Pancreas (tissue), 10 donors: ENCODE measurements around the gene TAF8. TPM values are rescaled to one million over a fixed set of nuclear protein-coding genes. Genes with fewer than 3 reads are reported as not detected.

Experiments
- ATAC-seq, 4 donors: fragments of 200-7000 bp; cut with Tn5 transposase; one replicate each; pipeline versions ENCODE4 v1.8.0 to v1.9.1; 2020; ENCODE audit warnings: mild to moderate bottlenecking in 4 of 4, moderate library complexity in 4 of 4
- DNase-seq, 6 donors: peaks; one replicate each; pipeline ENCODE4 v3.0.0-alpha.2; 2020
- FAIRE-seq: peaks from 2 replicates; lab custom pipeline; 2012; peaks lifted over from hg19 to GRCh38; lab: Jason Lieb, UNC
- H3K27ac ChIP-seq, 4 donors: fragments of 200-600 bp; sonication (generic); 1 replicate in 3 of 4; 2 replicates in 1 of 4; pipeline versions ENCODE4 v1.5.0 to v1.8.0; 2020
- H3K27me3 ChIP-seq, 4 donors: fragments of 200-600 bp; one replicate each; pipeline ENCODE4 v1.8.0; 2021
- H3K36me3 ChIP-seq, 3 donors: fragments of 200-600 bp; sonication (generic) in 1 of 3; one replicate each; pipeline versions ENCODE4 v1.5.0 to v1.8.0; 2020 to 2021
- H3K4me1 ChIP-seq, 3 donors: fragments of 200-600 bp; one replicate each; pipeline ENCODE4 v1.8.0; 2021
- H3K4me3 ChIP-seq, 4 donors: fragments of 200-600 bp; sonication (generic) in 2 of 4; one replicate each; pipeline versions ENCODE4 v1.5.0 to v1.8.0; 2020 to 2021
- H3K9me3 ChIP-seq, 4 donors: fragments of 200-600 bp; one replicate each; pipeline ENCODE4 v1.8.0; 2021
- WGBS, 2 donors: extraction: QIAGEN DNeasy Blood & Tissue Kit; methylation state at CpG; one replicate each; pipeline ENCODE4 v1.1.7; 2013; 5-methylcytosine and 5-hydroxymethylcytosine counted together
- intact Hi-C, 3 donors: fragments of 100-400 bp; cut with DNase I; formaldehyde crosslinking; loops; one replicate each; pipeline versions ENCODE4 v1.11.1 to v1.14.2; 2022
- polyA plus RNA-seq, 2 donors: library from polyadenylated mRNA; stranded (reverse); fragments of 200-250 nt; gene quantifications; one replicate each; pipeline ENCODE4 v1.2.3, GENCODE V29; 2013
- total RNA-seq, 6 donors: library from RNA; stranded (reverse); fragmentation: NEBNext Ultra II Directional in 4 of 6; extraction: Animal tissue kit (Norgen Biotek cat#: 25700) in 4 of 6; gene quantifications; one replicate each; pipeline versions ENCODE4 v1.2.1 to v1.2.4, GENCODE V29; 2021 to 2023
- TF ChIP-seq, protein P1 (sequence below), 4 donors: fragments of 200-600 bp; sonication (generic) in 3 of 4; IDR thresholded peaks; one replicate each; pipeline versions ENCODE4 v1.5.0 to v1.8.0; 2021; ENCODE audit warnings: antibody characterized with exemption in 4 of 4
- donor health status: healthy with polysubstance abuse.
- donor health status: DM: no; HTN: no; CAD: no; lungs with moderate emphysema.
- donor health status: DM: no; HTN: no; CAD: no.
- donor health status: control.
- donor health status: control.
- donor health status: Bipolar disorder and iron deficiency.
- donor health status: DM: yes; HTN: yes; CAD: no.
- donor health status: DM: no; HTN: no; CAD: no.
- donor health status: DM: no; HTN: no; CAD: no.
- donor health status: DM: yes; HTN: yes; CAD: no.

Gene TAF8
- total and polyA plus RNA-seq, 8 donors = 4.8 to 16.8 (median 8.4) TPM

DNA sequence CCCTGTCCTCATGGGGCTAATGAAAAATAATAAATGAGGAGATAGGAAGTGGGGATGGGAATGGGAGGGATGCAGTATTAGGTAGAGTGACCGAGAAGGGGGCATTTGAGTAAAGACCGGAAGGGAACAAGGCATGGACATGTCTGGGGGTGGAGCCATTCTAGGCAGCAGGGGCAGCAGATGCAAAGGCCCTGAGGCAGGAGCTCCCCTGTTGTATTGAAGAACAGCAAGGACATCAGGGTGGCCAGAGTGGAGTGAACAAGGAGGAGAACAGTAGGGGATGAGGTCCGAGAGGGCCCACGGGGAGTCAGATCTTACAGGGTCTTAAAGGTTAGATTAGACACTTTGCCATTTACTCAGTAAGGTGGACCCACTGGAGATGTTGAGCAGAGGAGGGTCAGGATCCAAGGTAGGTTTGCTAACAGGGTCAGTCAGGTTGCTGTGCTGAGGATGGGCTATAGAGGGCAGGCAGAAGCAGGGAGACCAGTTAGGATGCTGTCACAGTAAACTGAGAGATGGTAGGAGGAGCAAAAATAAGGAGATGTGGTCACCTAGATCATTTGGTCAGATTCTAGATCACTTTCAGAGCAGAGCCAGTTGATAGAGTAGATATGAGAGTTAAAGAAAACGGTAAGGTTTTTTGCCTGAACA, 18.7 kb downstream of the TAF8 start:
- Histone ChIP-seq H3K4me3 (no peak overlapping the region), H3K36me3 (peaks cover 0 to 47% (median 23%) of the 10 kb centered on the region in 3 donors), H3K27ac (no peak overlapping the region), H3K27me3 (no peaks in the 10 kb centered on the region), H3K9me3 (no peaks in the 10 kb centered on the region), H3K4me1 (no peaks in the 10 kb centered on the region)
- no peak for DNase-seq
- intact Hi-C loops = no loop called here
- no peak for ATAC-seq
- TF ChIP-seq, protein P1, sequence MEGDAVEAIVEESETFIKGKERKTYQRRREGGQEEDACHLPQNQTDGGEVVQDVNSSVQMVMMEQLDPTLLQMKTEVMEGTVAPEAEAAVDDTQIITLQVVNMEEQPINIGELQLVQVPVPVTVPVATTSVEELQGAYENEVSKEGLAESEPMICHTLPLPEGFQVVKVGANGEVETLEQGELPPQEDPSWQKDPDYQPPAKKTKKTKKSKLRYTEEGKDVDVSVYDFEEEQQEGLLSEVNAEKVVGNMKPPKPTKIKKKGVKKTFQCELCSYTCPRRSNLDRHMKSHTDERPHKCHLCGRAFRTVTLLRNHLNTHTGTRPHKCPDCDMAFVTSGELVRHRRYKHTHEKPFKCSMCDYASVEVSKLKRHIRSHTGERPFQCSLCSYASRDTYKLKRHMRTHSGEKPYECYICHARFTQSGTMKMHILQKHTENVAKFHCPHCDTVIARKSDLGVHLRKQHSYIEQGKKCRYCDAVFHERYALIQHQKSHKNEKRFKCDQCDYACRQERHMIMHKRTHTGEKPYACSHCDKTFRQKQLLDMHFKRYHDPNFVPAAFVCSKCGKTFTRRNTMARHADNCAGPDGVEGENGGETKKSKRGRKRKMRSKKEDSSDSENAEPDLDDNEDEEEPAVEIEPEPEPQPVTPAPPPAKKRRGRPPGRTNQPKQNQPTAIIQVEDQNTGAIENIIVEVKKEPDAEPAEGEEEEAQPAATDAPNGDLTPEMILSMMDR (IDR thresholded peaks at IDR 0.05) = no peak
- no peak for FAIRE-seq
- 87 to 91% methylated on average over 5 of the region's 5 CpGs for WGBS, 2 donors

DNA sequence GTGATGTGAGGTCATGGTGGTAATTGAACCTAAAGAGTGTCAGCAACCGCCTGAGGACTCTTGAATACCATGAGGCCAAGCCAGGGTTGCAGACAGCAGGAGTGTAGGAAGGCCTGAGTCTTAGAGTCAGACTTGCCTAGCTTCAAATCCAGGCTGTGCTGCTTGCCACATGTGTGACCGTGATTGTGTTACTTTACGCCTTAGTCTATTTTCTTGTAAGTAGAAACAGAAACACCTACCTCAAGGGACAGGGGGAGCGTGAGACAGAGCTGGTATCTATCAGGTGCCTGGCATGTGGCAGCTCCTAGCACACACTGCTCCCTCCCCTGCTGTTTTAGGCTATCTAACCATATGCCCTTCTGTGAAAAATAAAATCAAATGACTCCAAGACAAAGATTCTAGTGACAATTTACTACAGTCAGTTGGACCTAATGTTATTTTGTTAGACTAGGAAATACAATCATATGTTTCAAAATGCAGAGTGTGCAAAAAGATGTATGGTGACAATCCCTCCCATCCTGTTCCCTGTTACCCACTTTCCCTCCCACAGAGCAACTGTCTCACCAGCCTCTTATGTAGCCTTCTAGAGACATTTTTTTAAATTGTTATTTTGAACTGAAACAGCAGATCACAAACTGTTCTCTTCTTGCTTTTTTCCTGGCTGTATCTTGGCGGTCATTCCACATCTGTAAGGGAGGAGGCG, 21.7 kb downstream of the TAF8 start:
- intact Hi-C loops = loop anchor here in 1 of 3 donors (10.0 kb wide), 1 partner anchor 93 kb away; no protein-coding TSS in a partner anchor
- Histone ChIP-seq H3K4me3 (no peak overlapping the region), H3K27ac (no peak overlapping the region), H3K9me3 (no peaks in the 10 kb centered on the region), H3K36me3 (peaks cover 0 to 28% (median 23%) of the 10 kb centered on the region in 3 donors), H3K27me3 (no peaks in the 10 kb centered on the region), H3K4me1 (no peaks in the 10 kb centered on the region)
- FAIRE-seq = no peak
- no peak for ATAC-seq
- 73 to 85% methylated on average over 6 of the region's 6 CpGs for WGBS, 2 donors
- TF ChIP-seq, protein P1 (IDR thresholded peaks at IDR 0.05) = no peak
- no peak for DNase-seq

DNA sequence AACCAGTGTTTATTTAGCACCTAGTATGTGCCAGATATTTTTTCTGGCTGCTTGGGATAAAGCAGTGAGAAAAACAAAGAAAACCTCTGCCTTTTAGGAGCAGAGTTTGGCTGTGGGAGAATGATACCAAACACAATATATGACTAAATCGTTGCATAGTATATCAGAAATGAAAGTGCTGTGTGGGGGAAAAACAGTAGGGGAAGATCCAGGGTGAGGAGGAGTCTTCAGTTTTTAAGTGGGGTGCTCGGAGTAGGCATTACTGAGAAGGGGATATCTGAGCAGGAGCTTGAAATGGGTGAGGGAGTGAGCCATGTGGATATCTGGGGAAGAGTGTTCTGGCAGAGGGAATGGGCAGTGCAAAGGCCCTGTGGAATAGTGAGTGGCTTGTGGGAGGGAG, 23.0 kb downstream of the TAF8 start:
- ATAC-seq = no peak

DNA sequence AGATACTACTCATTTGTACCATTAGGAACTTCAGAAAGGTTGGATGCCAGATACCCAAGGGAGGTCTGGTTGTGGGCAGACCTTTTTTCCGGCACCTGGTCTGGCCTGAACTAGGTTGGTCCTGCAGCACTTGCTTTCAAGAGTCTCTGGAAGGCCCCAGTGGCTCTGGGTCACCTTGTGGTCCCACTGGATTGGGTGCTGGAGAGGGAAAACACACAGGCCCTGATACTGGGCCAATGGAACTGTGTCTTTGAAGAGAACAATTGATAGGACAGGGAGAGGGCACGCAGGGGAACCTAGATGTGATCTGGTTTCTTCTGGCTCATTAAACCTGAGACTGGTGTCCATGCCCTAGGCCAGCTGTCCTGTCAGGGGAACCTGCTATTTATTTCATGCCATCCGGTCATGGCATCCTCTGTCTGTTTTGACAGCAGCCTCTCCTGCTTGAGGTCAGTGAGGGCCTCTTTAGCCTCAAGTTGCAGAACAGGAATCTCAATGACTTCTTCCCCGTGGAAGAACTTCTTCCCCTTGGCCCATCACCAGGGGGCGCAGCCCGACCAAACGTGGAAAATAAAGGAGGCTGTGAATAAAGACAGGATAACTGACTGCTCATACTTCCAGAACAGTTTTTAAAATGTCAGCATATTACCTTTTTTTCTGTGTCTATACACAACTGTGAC, 25.0 kb downstream of the TAF8 start:
- Histone ChIP-seq H3K36me3 (peaks cover 0 to 18% (median 13%) of the 10 kb centered on the region in 3 donors), H3K27me3 (no peaks in the 10 kb centered on the region), H3K4me1 (no peaks in the 10 kb centered on the region), H3K9me3 (no peaks in the 10 kb centered on the region), H3K4me3 (no peak overlapping the region), H3K27ac (no peak overlapping the region)
- TF ChIP-seq, protein P1 (IDR thresholded peaks at IDR 0.05) = peak; percentile 41 to 65 (median 64)
- FAIRE-seq = no peak
- 30 to 32% methylated on average over 7 of the region's 7 CpGs for WGBS, 2 donors
- intact Hi-C loops = loop anchor here (5.0 to 10.0 kb wide), 2 partner anchors 90 to 92 kb away; no protein-coding TSS in a partner anchor
- peak; percentile 66 to 90 (median 82) for DNase-seq
- peak; percentile 80 to 96 (median 92) for ATAC-seq

More for the DNA sequence above, 23.0 kb downstream of the TAF8 start:
- Histone ChIP-seq H3K4me1 (no peaks in the 10 kb centered on the region), H3K27me3 (no peaks in the 10 kb centered on the region), H3K36me3 (peaks cover 0 to 26% (median 20%) of the 10 kb centered on the region in 3 donors), H3K27ac (no peak overlapping the region), H3K4me3 (no peak overlapping the region), H3K9me3 (no peaks in the 10 kb centered on the region)
- TF ChIP-seq, protein P1 (IDR thresholded peaks at IDR 0.05) = no peak
- FAIRE-seq (no peak), DNase-seq (no peak)
- WGBS, 2 donors = 80 to 90% methylated on average over 2 of the region's 2 CpGs
- intact Hi-C loops = loop anchor here in 1 of 3 donors (10.0 kb wide), 1 partner anchor 92 kb away; no protein-coding TSS in a partner anchor
